MM.1S (cell line): ENCODE data around the gene RD3L.

Source experiments
- DNase-seq: peaks from one replicate; pipeline ENCODE4 v3.0.0-alpha.2; 2015
- H2AFZ ChIP-seq: fragments of 300-600 bp; sonication (generic); 2 replicates; pipeline ENCODE4 v1.6.0; 2016; ENCODE audit warnings: antibody characterized with exemption, low read length
- H3F3A ChIP-seq: fragments of 300-600 bp; sonication (generic); 2 replicates; pipeline ENCODE4 v1.6.1; 2016; ENCODE audit warnings: mild to moderate bottlenecking, antibody characterized with exemption, low read length, moderate library complexity, mixed read lengths; ENCODE audit not compliant: insufficient read depth
- H3K27ac ChIP-seq: fragments of 300-600 bp; sonication (generic); 2 replicates; pipeline ENCODE4 v1.5.1; 2016; ENCODE audit warnings: mild to moderate bottlenecking, low read length
- H3K27me3 ChIP-seq: fragments of 300-600 bp; sonication (generic); replicated peaks from 2 replicates; pipeline ENCODE4 v1.6.0; 2016; ENCODE audit warnings: low read length; ENCODE audit not compliant: insufficient read depth
- H3K36me3 ChIP-seq: fragments of 300-600 bp; sonication (generic); replicated peaks from 2 replicates; pipeline ENCODE4 v1.6.1; 2016; ENCODE audit warnings: mild to moderate bottlenecking, low read length, mixed read lengths; ENCODE audit not compliant: insufficient read depth
- H3K4me1 ChIP-seq: fragments of 300-600 bp; sonication (generic); 2 replicates; pipeline ENCODE4 v1.6.1; 2016; ENCODE audit warnings: low read length, mixed read lengths
- H3K4me2 ChIP-seq: fragments of 300-600 bp; sonication (generic); 2 replicates; pipeline ENCODE4 v1.6.0; 2016; ENCODE audit warnings: low read depth, low read length
- H3K4me3 ChIP-seq: fragments of 300-600 bp; sonication (generic); 2 replicates; pipeline ENCODE4 v1.5.1; 2016; ENCODE audit warnings: low read length, mixed read lengths
- H3K79me2 ChIP-seq: fragments of 300-600 bp; sonication (generic); 2 replicates; pipeline ENCODE4 v1.6.1; 2016; ENCODE audit warnings: mixed run types, low read length, mixed read lengths
- H3K9ac ChIP-seq: fragments of 300-600 bp; sonication (generic); 2 replicates; pipeline ENCODE4 v1.6.1; 2016; ENCODE audit warnings: low read length, mixed read lengths
- H3K9me2 ChIP-seq: fragments of 300-600 bp; sonication (generic); replicated peaks from 2 replicates; pipeline ENCODE4 v1.6.1; 2016; ENCODE audit warnings: mild to moderate bottlenecking, low read length, mixed read lengths; ENCODE audit not compliant: insufficient read depth
- H3K9me3 ChIP-seq: fragments of 300-600 bp; sonication (generic); replicated peaks from 2 replicates; pipeline ENCODE4 v1.6.1; 2016; ENCODE audit warnings: mild to moderate bottlenecking, low read length, mixed read lengths; ENCODE audit not compliant: insufficient read depth
- H4K20me1 ChIP-seq: fragments of 300-600 bp; sonication (generic); 2 replicates; pipeline ENCODE4 v1.6.1; 2016; ENCODE audit warnings: mild to moderate bottlenecking, low read length, moderate library complexity, mixed read lengths; ENCODE audit not compliant: insufficient read depth
- EZH2 ChIP-seq: fragments of 300-600 bp; sonication (generic); optimal IDR thresholded peaks from 2 replicates; pipeline ENCODE3; 2017; ENCODE audit warnings: low read depth, mild to moderate bottlenecking, antibody characterized with exemption, low read length, mixed read lengths
- EZH2phosphoT487 ChIP-seq: fragments of 300-600 bp; sonication (generic); IDR thresholded peaks from 2 replicates; pipeline ENCODE4 v1.6.1; 2018; ENCODE audit warnings: antibody characterized with exemption, low read length
- TF ChIP-seq, protein P1 (sequence below): fragments of 300-600 bp; sonication (generic); IDR thresholded peaks from 2 replicates; pipeline ENCODE4 v1.5.1; 2016; ENCODE audit warnings: antibody characterized with exemption, low read length, mixed read lengths

RD3L gene

DNA sequence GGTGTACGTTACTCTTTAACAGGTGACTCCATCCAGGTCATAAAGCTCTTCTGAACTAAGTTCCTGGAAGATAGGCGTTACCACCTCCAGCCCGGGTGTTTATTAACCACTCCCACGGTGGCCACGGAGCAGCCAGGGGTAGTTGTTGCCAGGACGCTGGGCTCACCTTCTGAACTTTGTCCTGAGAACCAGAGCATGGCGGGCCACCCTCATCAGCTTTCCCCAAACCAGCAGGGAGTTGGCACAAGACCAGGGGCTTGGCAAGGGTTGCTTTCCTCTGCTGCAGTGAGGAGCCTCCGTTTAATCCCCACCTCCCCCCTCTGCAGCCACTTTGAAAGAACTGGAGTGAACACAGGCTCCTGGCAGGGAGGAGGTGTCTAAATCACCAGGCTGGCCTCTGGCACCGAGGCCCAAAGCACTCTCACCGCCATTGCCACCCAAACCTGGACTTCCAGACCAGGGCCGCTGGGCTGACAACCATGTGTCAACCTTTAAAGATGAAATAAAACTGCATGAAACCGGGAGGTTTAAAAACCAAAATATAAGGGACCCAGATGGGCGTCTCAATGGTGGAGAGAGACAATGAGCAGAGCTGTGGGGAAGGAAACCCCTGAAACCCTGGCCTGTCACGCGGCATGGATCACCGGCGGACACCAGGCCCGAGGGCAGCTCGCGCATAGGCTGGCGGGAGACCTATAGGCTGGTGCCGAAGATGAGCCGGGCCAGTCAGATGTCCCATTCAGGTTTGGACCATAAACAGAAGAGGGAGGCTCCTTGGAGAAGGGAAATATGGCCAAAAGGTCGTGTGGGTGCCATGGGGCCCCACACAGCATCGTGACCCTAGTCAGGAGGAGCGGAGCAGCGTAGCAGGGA is 45.0 kb downstream of the RD3L start:
- Histone ChIP-seq H3K79me2 (no peaks in the 10 kb centered on the region), H3K4me1 (no peaks in the 10 kb centered on the region), H3K4me2 (no peak overlapping the region), H3K27ac (no peak overlapping the region), H3K27me3 (no peaks in the 10 kb centered on the region), H2AFZ (no peak overlapping the region), H3K9me2 (no peaks in the 10 kb centered on the region), H4K20me1 (no peaks in the 10 kb centered on the region), H3K4me3 (no peak overlapping the region), H3K36me3 (no peaks in the 10 kb centered on the region), H3K9me3 (no peaks in the 10 kb centered on the region), H3K9ac (no peak overlapping the region), H3F3A (no peaks in the 10 kb centered on the region)
- no peak for DNase-seq
- TF ChIP-seq EZH2 (no peak), EZH2phosphoT487 (no peak)
- TF ChIP-seq, protein P1, sequence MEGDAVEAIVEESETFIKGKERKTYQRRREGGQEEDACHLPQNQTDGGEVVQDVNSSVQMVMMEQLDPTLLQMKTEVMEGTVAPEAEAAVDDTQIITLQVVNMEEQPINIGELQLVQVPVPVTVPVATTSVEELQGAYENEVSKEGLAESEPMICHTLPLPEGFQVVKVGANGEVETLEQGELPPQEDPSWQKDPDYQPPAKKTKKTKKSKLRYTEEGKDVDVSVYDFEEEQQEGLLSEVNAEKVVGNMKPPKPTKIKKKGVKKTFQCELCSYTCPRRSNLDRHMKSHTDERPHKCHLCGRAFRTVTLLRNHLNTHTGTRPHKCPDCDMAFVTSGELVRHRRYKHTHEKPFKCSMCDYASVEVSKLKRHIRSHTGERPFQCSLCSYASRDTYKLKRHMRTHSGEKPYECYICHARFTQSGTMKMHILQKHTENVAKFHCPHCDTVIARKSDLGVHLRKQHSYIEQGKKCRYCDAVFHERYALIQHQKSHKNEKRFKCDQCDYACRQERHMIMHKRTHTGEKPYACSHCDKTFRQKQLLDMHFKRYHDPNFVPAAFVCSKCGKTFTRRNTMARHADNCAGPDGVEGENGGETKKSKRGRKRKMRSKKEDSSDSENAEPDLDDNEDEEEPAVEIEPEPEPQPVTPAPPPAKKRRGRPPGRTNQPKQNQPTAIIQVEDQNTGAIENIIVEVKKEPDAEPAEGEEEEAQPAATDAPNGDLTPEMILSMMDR, result no peak

DNA sequence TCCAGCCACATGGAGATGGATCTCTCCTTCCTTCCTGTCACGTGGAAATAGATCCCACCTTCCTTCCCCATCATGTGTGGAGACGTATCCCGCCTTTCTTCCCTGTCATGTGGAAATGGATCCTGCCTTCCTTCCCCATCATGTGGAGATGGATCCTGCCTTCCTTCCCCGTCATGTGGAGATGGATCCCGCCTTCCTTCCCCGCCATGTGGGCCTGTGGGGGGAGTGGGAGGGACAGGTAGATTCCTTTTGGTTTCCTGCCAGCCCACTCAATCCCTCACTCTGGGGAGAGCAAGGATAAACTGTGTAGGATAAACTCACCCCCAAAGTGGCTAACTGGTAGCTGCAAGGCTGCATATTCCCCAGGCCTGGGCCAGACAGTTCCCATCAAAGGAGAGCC is 45.8 kb downstream of the RD3L start:
- DNase-seq, result no peak
- Histone ChIP-seq H3K4me2 (no peak overlapping the region), H4K20me1 (no peaks in the 10 kb centered on the region), H3K9ac (no peak overlapping the region), H3K27ac (no peak overlapping the region), H3F3A (no peaks in the 10 kb centered on the region), H3K4me1 (no peaks in the 10 kb centered on the region), H3K9me3 (no peaks in the 10 kb centered on the region), H3K4me3 (no peak overlapping the region), H3K36me3 (no peaks in the 10 kb centered on the region), H2AFZ (no peak overlapping the region), H3K9me2 (no peaks in the 10 kb centered on the region), H3K27me3 (no peaks in the 10 kb centered on the region), H3K79me2 (no peaks in the 10 kb centered on the region)
- TF ChIP-seq EZH2 (no peak), EZH2phosphoT487 (no peak)
- TF ChIP-seq, protein P1, result no peak

DNA sequence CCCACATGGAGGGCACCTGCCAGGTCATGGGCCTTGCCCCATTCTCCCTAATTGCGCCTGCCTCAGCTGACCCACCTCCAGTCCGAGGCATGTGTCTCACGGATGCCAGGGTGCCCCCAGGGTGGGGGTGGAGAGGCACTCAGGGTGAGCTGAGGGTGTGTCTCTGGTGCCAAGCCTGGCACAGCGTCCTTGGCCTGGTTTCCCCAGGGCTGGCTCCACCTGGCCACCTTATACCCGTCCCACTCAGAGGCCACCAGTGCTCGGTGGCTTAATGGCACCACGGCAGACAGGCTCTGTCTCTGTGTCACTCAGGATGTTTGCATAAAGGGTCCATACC is 47.6 kb downstream of the RD3L start:
- Histone ChIP-seq H3K27me3 (no peaks in the 10 kb centered on the region), H3K4me3 (no peak overlapping the region), H3K36me3 (no peaks in the 10 kb centered on the region), H3F3A (no peaks in the 10 kb centered on the region), H3K9me2 (no peaks in the 10 kb centered on the region), H3K9ac (no peak overlapping the region), H3K9me3 (no peaks in the 10 kb centered on the region), H3K4me2 (no peak overlapping the region), H3K27ac (no peak overlapping the region), H2AFZ (no peak overlapping the region), H3K4me1 (no peaks in the 10 kb centered on the region), H3K79me2 (no peaks in the 10 kb centered on the region), H4K20me1 (no peaks in the 10 kb centered on the region)
- TF ChIP-seq, protein P1, result no peak
- TF ChIP-seq EZH2, result no peak
- no peak for TF ChIP-seq EZH2phosphoT487
- no peak for DNase-seq
